Lower leg skin (tissue), 3 donors: ENCODE data around the gene RPL21.

Experiments used
- CTCF ChIP-seq, 3 donors: fragments of 450-650 bp; IDR thresholded peaks; one replicate each; pipeline ENCODE4 v1.5.1; 2016; ENCODE audit warnings: antibody characterized with exemption in 3 of 3, mild to moderate bottlenecking in 3 of 3, moderate library complexity in 2 of 3
- POLR2A ChIP-seq, 2 donors: fragments of 450-650 bp; IDR thresholded peaks; one replicate each; pipeline ENCODE4 v1.6.1; 2016 to 2017; ENCODE audit warnings: antibody characterized with exemption in 2 of 2, mild to moderate bottlenecking in 1 of 2, moderate library complexity in 1 of 2

DNA sequence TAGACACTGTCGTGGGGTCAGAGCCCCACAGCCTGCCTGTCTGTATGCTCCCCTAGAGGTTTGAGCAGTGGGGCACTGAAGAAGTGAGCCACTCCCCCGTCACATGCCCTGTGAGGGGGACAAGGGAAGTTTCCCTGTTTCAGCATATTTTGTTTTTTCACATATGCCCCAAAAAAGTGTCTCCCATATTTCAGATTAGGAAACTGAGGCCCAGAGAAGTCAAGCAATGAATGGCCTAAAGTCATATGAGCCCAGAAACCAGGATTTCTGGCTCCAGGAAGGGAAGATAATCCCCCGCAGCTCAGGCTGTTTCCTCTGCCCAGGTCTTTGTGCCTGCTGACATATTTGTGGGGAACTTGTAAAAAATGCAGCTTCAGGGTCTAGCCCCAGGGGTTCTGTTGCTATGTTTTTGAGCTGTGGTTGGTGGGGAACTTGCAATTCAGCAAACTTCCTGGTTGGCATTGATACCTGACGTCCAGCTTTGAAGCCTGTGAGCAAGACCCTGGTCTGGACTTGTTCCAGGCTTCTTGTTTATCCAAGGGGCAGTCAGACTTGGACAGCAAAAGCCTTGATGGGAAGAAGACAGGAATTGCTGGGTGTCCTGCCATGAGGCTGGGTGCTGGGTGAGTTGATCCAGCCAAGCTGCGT is 28.8 kb downstream of the RPL21 start:
- TF ChIP-seq CTCF (IDR thresholded peaks at IDR 0.05), result no peak
- TF ChIP-seq POLR2A (IDR thresholded peaks at IDR 0.05), result no peak
